GM21825 (cell line): ENCODE results near the gene SELENON.

ENCODE experiments used
- ATAC-seq: cut with Tn5 transposase; IDR thresholded peaks from one replicate; pipeline ENCODE4 v1.9.1; 2021; ENCODE audit warnings: mild to moderate bottlenecking, moderate library complexity; ENCODE audit not compliant: unreplicated experiment

Gene SELENON

GRCh38 chr1:25808481-25809244 lies 8.7 kb downstream of the SELENON start:
- ATAC-seq = no peak

DNA sequence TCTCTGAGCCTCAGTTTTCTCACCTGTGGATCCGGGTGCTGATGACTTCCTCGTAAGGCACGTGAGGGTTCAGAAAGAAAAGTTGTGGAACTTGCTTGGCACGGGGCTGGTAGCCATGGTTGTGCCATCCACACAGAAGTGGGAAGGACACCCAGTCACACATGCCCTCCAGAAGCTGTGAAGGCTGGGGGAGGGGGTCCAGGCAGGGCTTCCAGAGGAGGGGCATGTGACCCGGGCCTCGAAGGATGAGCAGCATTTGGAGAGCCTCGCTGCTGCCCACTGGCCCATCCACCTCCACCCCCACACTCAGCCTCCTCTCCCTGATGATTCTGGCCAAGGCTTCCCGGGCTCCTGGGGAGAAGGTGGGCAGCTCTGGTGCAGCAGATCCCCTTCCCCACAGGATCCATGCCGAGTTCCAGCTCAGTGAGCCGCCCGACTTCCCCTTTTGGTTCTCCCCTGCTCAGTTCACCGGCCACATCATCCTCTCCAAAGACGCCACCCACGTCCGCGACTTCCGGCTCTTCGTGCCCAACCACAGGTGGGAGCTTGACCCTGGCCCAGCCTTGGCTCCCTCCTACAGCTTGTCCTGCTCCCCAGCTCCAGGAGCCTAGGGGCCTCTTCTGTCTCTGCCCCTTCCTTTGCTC lies 9.4 kb downstream of the SELENON start:
- ATAC-seq = no peak

DNA sequence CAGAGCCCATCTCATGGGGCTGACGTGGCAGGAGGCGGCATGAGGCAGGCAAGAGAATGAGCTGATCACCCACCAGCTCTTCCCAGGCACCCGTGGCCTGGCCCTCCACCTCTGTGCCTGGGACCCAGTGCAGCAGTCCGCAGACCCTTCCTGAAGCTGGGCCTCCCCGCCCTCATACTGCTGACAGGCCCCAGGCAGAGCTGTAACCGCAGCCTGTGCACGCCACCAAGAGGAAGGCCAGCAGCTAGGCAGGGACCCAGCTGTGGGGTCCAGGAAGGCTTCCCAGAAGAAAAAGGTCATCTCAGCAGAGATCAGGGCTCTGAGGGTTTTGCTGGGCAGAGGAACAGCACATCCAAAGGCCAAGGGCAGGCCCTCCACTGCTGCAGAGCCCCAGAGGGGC lies 9.9 kb downstream of the SELENON start:
- no peak for ATAC-seq

DNA sequence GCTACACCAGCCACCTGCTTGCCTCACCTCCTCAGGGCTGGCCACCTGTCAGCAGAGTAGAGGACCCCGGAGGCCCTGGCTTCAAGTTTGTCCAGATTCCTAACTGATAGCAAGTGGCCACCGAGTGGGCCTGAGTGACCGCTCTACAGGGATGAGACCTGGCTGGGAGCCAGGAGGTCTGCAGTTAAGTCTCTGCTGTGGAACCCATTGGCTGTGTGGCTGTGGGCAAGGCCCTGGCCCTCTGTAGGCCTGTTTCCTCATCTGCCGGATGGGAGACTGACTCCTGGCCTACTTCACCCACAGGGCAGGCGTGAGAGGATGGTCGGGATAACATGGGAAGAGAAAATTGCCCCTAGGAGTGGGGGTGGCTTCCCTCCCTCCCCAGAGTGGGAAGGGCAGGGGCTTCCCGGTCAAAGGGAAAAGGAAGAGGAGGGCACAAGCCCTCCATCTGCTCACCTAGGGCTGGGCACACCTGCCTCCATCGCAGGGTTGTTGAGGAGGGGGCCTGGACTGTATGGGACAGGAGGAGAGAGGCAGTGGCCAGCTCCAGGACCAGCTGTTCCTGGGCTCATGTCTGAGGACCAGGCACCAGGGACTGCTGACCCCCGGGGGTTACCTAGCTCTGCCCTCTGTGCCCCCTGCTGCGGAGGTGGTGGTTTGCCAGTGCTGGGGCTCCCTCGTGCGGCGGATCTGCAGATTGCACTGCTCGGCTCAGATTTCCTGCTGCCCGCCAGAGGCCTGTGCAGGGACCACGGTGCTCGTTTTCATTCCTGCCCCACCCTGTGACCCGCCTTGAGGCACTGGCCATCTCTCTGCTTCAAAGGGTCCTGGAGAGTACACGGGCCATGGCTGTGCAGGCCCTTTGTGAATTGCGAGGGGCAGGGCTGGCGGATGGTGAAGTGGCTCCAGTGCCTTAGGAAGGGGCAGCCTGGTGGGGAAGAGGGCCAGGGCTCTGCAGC lies 10.6 kb downstream of the SELENON start:
- ATAC-seq = no peak

DNA sequence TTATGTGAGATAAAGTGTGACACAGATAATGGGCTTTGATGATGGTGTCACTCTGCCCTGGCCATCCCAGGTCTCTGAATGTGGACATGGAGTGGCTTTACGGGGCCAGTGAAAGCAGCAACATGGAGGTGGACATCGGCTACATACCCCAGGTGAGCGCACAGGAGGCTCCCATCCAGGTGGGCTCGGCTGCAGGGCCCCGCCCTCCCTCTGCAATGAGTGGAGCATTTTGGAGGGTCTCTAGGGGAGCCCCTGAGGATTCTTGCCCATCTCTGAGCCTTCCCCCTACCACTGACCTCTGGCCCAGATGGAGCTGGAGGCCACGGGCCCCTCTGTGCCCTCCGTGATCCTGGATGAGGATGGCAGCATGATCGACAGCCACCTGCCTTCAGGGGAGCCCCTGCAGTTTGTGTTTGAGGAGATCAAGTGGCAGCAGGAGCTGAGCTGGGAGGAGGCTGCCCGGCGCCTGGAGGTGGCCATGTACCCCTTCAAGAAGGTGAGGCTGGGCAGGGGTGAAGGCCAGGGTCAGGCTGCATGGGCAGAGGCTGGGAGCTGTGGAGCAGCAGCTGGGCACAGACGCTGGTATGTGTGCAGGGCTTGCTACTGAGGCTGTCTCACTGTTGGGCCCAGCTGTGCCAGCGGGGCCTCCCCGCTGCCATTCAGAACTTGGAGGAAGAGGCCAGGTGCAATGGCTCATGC lies 11.5 kb downstream of the SELENON start:
- no peak for ATAC-seq

DNA sequence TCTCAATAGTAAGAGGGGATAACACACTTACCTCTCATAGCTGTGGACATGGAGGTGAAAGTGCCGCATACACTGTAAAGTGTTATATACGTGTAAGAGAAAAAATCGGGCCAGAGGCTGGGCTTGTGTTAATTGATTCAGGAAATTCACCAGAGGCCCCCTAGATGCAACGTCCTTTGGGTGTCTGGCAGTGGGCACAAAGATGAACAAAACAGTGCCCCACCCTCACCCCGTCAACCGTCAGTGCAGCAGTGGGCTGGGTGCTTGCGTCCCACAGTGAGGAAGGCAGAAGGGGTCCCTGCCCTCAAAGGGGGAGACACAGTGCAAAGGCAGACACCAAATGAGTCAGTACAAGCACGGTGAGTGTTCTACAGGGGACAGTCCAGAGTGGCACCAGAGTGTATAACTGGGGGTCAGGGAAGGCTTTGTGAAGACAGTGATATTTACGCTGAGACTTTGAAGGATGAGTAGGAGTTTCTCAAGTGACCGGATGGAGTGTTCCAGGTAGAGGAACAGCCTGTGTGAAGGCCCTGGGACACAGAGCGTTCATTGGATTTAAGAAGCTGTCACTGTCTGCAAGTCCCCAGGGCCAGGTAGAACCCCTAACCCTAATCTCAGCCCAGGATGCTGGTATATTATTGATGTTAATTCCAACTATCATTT lies 13.2 kb downstream of the SELENON start:
- ATAC-seq = no peak

DNA sequence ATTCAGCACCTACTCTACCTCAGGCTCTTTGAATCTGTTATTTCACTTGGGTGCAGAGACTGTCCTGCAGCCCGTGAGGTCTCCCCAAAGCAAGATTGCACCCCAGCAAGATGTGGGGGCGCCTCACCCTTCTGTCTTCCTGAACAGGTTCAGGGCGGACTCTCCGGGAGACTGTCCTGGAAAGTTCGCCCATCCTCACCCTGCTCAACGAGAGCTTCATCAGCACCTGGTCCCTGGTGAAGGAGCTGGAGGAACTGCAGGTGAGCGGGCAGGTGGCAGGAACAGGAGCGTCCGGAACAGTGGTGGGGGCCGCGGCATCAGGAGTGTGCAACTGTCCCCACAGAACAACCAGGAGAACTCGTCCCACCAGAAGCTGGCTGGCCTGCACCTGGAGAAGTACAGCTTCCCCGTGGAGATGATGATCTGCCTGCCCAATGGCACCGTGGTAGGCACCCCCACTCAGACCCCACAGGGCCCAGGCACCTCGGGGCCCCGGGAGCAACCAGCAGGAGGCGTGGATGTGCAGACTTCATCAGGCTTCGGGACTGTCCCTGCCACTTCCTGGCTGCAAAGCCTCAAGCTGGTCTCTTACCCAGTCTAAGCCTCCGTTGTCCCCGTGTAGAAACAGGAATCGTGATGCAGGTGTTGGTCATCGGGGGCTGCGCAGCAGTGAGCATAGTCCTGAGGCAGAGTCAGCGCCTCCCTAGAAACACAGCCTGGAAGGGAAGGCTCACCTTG lies 13.9 kb downstream of the SELENON start:
- no peak for ATAC-seq

GRCh38 chr1:25814549-25815087 lies 14.6 kb downstream of the SELENON start:
- ATAC-seq = no peak

DNA sequence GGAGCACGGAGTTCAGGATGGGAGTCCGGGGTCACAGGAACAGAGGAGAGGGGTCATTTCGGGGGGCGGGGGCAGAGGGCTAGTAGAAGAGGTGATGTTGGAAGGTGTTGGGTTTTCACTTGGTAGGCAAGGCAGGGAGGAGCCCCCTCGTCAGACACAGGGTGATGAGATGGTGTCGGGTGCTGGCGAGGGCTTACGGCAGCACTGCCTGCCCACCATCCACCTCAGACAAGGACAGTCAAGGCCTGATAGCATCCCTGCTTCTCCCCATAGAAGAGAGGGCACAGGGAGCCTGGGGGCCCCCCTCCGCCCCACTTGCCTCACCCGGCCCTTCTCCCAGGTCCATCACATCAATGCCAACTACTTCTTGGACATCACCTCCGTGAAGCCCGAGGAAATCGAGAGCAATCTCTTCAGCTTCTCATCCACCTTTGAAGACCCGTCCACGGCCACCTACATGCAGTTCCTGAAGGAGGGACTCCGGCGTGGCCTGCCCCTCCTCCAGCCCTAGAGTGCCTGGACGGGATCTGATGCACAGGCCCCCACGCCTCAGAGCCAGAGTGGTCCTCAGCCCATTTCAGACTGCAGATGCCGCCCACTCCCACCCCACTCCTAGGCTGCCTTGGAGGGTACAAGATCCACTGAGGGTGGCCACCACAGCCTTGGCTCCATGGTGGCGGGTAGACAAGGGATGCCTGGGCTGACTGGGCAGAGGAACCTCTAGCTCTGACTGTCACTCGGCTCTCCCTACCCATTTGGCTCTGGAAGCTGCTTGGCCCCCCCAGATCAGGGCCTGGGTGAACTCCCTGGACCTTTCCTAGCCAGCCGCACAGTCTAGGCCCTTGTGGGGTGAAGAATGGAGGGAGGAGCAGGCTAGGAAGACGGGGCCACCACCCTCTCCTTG lies 15.5 kb downstream of the SELENON start:
- no peak for ATAC-seq

DNA sequence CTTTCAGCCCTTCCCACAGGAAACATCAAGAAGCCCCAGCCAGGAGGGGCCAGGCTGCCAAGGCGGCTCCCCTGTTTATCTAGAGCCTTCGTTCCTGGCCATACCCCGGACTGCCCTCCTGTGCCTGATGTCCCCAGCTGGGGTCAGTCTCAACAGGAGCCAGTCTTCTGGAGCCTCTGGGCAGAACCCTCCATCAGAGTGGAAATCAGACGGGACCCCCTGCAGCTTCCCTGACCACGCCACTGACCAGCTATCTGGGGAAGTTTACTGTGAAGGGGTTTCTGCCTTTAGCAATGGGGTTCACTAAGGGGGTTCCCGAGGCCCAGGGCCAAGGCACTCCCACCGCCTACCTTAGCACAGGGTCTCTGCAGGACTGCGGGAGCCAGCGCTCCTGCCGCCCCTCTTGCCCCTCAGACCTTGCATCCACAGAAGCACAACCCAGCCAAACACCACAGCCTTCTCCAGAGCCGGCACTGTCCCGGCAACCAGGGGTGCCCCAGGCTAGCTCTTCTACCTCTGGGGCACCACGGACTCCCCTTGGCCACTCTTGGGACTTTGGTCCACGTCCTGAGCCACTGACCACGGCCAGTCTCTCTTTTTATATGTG lies 16.2 kb downstream of the SELENON start:
- ATAC-seq = no peak

DNA sequence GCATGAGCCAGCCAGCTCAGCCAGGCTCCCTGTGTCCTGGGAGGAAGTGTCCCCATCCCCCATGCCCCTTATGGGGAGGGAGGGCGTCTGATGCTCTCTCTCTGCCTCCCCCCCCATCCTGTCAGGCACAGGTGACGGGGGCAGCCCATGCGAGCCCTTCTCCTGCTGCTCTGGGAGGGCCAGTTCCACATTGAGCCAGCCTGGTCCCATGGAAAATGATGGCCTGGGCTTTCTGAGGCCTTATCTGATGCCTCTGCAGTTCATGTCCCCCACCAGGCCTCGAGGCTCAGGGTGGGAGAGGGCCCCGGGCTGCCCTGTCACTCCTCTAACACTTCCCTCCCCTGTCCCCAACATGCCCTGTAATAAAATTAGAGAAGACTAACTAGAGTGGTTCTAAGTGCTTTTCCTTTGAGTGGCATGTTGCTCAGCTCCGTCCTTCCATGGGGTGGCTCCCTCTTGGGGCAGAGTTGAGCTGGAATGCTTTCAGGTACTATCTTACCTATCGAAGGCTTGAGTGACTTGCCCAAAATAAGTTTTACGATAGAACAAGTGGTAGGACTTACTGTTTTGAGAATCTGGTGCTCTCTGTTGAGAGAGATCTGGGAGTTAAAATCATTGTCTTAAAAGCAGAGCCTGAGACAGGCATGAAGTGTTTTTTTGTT lies 18.0 kb downstream of the SELENON start:
- ATAC-seq = no peak

GRCh38 chr1:25818569-25818968 lies 18.6 kb downstream of the SELENON start:
- no peak for ATAC-seq

DNA sequence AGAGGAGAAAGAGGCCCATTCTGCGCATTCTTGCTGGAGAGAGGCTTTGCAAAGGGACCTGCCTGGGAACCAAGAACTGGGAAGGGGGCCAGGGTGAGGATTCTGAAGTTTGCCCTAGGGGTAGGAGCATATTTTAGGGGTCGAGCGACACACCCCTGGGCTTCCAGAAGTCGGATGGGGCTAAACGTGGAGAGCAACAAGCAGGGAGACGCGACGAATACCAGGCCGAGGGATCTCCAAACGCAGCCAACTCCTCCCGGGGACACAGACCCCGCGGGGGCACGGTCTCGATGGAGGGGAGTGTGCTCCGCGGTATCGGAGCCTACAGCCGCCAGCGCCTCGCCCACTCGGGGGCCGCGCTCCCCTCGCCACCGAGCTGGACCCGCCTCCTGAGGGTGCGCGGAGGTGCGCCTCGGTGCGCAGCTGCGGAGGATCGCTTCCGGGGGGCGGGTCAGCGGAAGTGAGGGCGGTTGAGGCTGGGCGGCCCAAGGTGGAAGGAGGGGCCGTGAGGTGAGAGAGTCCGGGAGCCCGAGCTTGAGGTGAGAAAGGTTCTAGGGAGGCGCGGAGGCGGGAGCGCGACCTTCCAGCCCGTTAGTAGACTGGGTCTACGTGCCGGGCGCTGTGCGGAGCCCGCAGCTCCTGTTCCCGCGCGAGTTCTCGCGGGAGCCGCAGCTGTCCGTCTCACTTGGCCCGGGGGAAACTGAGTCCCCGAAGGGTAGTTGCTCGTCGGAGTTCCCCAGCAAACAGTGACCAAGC lies 19.7 kb downstream of the SELENON start, which contains the start of gene MTFR1L:
Gene MTFR1L (plus strand): TSS at position 464 of the 756 bp plus-strand sequence. CDS start 3,151 bp downstream, outside the sequence.
- ATAC-seq = peak; percentile 78

GRCh38 chr1:25820247-25821111 lies 20.5 kb downstream of the SELENON start:
- peak; percentile 40 for ATAC-seq

DNA sequence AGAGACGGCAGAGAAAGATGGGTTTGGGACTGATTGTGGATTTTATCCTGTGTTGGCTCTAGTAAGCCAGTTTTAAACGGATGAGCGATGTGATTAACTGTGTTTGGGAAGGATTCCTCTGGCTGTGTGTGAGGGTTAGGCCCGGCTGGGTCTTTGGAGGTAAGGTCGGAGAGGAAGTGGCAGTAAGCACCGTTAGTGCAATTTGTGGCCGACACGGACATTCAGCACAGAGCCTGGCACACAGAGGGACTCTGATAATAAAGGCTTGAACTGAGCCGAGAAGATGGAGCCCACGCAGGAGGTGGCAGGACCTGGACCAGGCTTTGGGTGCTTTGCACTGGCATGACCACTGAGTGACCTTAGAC lies 21.1 kb downstream of the SELENON start:
- no peak for ATAC-seq

GRCh38 chr1:25821630-25822091 lies 21.7 kb downstream of the SELENON start:
- no peak for ATAC-seq
